ENCODE results near the gene PTPRD. TPM values are rescaled to one million over a fixed set of nuclear protein-coding genes. Genes with fewer than 3 reads are reported as not detected.

PTPRD gene
- total RNA-seq, 1 experiment from 2014 or later = 32.5 TPM

DNA sequence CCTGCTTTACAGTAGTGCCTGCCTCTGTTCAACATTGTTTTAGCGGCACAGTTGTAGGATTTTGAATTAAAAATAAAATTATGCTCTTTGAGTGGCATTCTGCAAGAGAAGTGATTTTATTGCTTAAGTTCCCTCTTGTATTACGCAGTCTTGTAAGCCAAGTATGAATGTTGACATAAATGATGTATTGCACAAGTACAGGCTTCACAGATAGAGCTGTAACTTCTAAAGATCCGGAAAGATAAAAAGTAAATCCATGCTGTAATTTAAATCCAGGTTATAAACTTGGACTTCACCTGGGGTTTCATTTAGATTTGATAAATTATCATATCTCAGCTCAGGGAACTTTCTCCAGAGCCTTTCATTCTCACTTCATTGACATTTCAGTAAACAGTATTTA is 1114.7 kb downstream of the PTPRD start:
- H3K4me2 ChIP-seq (ENCODE audit: insufficient read depth, insufficient read length, low read length) = no peak overlapping the region
- no peaks in the 10 kb centered on the region for H3K27me3 Mint-ChIP-seq (ENCODE audit: low read depth)
- no peaks in the 10 kb centered on the region for H3K27me3 ChIP-seq (ENCODE audit: insufficient read depth, low read length)
- WGBS (ENCODE audit: extremely low coverage, insufficient read length, low lambda C conversion rate) = no CpG with 5 or more reads among the region's 3 CpGs
- H3K56ac ChIP-seq (ENCODE audit: insufficient read length, low read depth, low read length) = no peak overlapping the region
- no peak overlapping the region for H3K18ac ChIP-seq (ENCODE audit: insufficient read length, low read depth, low read length)
- H3K4ac ChIP-seq (ENCODE audit: low read depth, low read length) = no peak overlapping the region
- peaks cover 16 to 19% of the 10 kb centered on the region in 2 experiments for H3K9me3 Mint-ChIP-seq
- H3K9me3 ChIP-seq (ENCODE audit: control insufficient read depth, low read depth, low read length) = no peaks in the 10 kb centered on the region
- no peak for DNase-seq
- no peak overlapping the region for H2BK15ac ChIP-seq (ENCODE audit: low read depth, low read length)
- H4K91ac ChIP-seq (ENCODE audit: insufficient read length, low read depth, low read length) = no peak overlapping the region
- H3K9ac ChIP-seq (ENCODE audit: extremely low read depth, insufficient read length, low read length) = no peak overlapping the region
- H3K36me3 Mint-ChIP-seq (ENCODE audit: insufficient read depth in 1 of 3, low read depth in 3 of 3) = peaks cover 11 to 21% (median 14%) of the 10 kb centered on the region in 3 experiments
- no peak overlapping the region for H3K27ac ChIP-seq (ENCODE audit: insufficient read length, low read depth, low read length)
- no peak overlapping the region for H3K27ac Mint-ChIP-seq
- no peak overlapping the region for H2AFZ ChIP-seq (ENCODE audit: low read length)
- H3K4me3 Mint-ChIP-seq = no peak overlapping the region
- H3K4me1 ChIP-seq (ENCODE audit: insufficient read depth, low read length) = no peaks in the 10 kb centered on the region
- no peak overlapping the region for H4K8ac ChIP-seq (replicated peaks; ENCODE audit: insufficient read length, low read depth, low read length)
- no peak overlapping the region for H3T11ph ChIP-seq (ENCODE audit: low read length)
- H3K4me1 Mint-ChIP-seq = 0 out of 4 replicates have a peak, but pooled peaks cover 0 to 4% of the 10 kb centered on the region in 2 experiments
- no peak overlapping the region for H2BK5ac ChIP-seq (ENCODE audit: insufficient read length, low read length)
- no peak overlapping the region for H2BK20ac ChIP-seq (ENCODE audit: low read depth, low read length, poor library complexity, severe bottlenecking)
- H3K23me2 ChIP-seq (ENCODE audit: insufficient read length, low read depth, low read length, poor library complexity, severe bottlenecking) = no peaks in the 10 kb centered on the region
- H2AK5ac ChIP-seq (ENCODE audit: insufficient read length, low read length) = no peak overlapping the region
- no peak overlapping the region for H2BK120ac ChIP-seq (ENCODE audit: low read depth, low read length, poor library complexity, severe bottlenecking)
- H3K79me1 ChIP-seq (ENCODE audit: insufficient read depth, low read depth, low read length, poor library complexity, severe bottlenecking) = no peaks in the 10 kb centered on the region
- TF ChIP-seq, protein P1, sequence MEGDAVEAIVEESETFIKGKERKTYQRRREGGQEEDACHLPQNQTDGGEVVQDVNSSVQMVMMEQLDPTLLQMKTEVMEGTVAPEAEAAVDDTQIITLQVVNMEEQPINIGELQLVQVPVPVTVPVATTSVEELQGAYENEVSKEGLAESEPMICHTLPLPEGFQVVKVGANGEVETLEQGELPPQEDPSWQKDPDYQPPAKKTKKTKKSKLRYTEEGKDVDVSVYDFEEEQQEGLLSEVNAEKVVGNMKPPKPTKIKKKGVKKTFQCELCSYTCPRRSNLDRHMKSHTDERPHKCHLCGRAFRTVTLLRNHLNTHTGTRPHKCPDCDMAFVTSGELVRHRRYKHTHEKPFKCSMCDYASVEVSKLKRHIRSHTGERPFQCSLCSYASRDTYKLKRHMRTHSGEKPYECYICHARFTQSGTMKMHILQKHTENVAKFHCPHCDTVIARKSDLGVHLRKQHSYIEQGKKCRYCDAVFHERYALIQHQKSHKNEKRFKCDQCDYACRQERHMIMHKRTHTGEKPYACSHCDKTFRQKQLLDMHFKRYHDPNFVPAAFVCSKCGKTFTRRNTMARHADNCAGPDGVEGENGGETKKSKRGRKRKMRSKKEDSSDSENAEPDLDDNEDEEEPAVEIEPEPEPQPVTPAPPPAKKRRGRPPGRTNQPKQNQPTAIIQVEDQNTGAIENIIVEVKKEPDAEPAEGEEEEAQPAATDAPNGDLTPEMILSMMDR (conservative IDR thresholded peaks at IDR 0.05) = no peak
- no peak overlapping the region for H2BK12ac ChIP-seq (ENCODE audit: insufficient read length, low read depth, low read length)
- no peaks in the 10 kb centered on the region for H3K79me2 ChIP-seq (ENCODE audit: insufficient read depth, low read length)
- no peak overlapping the region for H3K14ac ChIP-seq (ENCODE audit: insufficient read depth, low read length)
- no peak overlapping the region for H3K23ac ChIP-seq (ENCODE audit: insufficient read length, low read depth, low read length)
- H4K20me1 ChIP-seq (ENCODE audit: control insufficient read depth, insufficient read depth, insufficient read length) = no peaks in the 10 kb centered on the region
- H4K5ac ChIP-seq (ENCODE audit: insufficient read length, low read depth, low read length) = no peak overlapping the region

All from H9 (cell line).